ENCODE results near the gene BACH2. TPM values are rescaled to one million over a fixed set of nuclear protein-coding genes. Genes with fewer than 3 reads are reported as not detected.
A peak's percentile ranks its signal among the peaks of the same experiment; 100 is the strongest.
"Not testable (repeated sequence)": the region's sequence is repeated elsewhere in the genome, so short reads cannot be mapped to it uniquely, and the experiment has no call there.

BACH2 gene
- total RNA-seq, 1 experiment from 2014 or later: 2.0 TPM

GRCh38 chr6:90302320-90302719 lies 5.7 kb upstream of the BACH2 start:
- no peak for DNase-seq (ENCODE audit: low read depth)

GRCh38 chr6:90301816-90302215 lies 5.2 kb upstream of the BACH2 start:
- no peak for DNase-seq (ENCODE audit: low read depth)

GRCh38 chr6:90298459-90299053 lies 1.9 kb upstream of the BACH2 start:
- no peak for DNase-seq (ENCODE audit: low read depth)

GRCh38 chr6:90297867-90298381 lies 1.3 kb upstream of the BACH2 start:
- DNase-seq (ENCODE audit: low read depth): no peak

GRCh38 chr6:90297115-90297866 lies 648 bp upstream of the BACH2 start:
- no peak for DNase-seq (ENCODE audit: low read depth)

GRCh38 chr6:90295854-90296340 lies 746 bp downstream of the BACH2 start:
- DNase-seq (ENCODE audit: low read depth): peak; percentile 74

GRCh38 chr6:90294989-90295853 lies 1.4 kb downstream of the BACH2 start:
- DNase-seq (ENCODE audit: low read depth): peak; percentile 51

- DNase-seq (ENCODE audit: low read depth): no peak
Measured at GRCh38 chr6:90294614-90294988, 2.0 kb downstream of the BACH2 start.

GRCh38 chr6:90294008-90294511 lies 2.6 kb downstream of the BACH2 start:
- no peak for DNase-seq (ENCODE audit: low read depth)

GRCh38 chr6:90293319-90293953 lies 3.2 kb downstream of the BACH2 start:
- DNase-seq (ENCODE audit: low read depth): no peak

- DNase-seq (ENCODE audit: low read depth): no peak
Measured at GRCh38 chr6:90291565-90291964, 5.1 kb downstream of the BACH2 start.

- DNase-seq (ENCODE audit: low read depth): no peak
Measured at GRCh38 chr6:90290811-90291420, 5.7 kb downstream of the BACH2 start.

GRCh38 chr6:90289902-90290301 lies 6.7 kb downstream of the BACH2 start:
- DNase-seq (ENCODE audit: low read depth): no peak

- peak; percentile 46 for DNase-seq (ENCODE audit: low read depth)
Measured at GRCh38 chr6:90288404-90288803, 8.2 kb downstream of the BACH2 start.

GRCh38 chr6:90286884-90287488 lies 9.7 kb downstream of the BACH2 start:
- peak; percentile 35 for DNase-seq (ENCODE audit: low read depth)

- DNase-seq (ENCODE audit: low read depth): peak; percentile 96
Measured at GRCh38 chr6:90285611-90286381, 10.8 kb downstream of the BACH2 start.

- DNase-seq (ENCODE audit: low read depth): peak; percentile 20
Measured at GRCh38 chr6:90285042-90285481, 11.6 kb downstream of the BACH2 start.

- peak; percentile 93 for DNase-seq (ENCODE audit: low read depth)
Measured at GRCh38 chr6:90284236-90285041, 12.2 kb downstream of the BACH2 start.

- DNase-seq (ENCODE audit: low read depth): not testable (repeated sequence)
Measured at GRCh38 chr6:90282265-90282664, 14.4 kb downstream of the BACH2 start.

All from RPMI7951 (cell line).